Epithelial cell of esophagus (primary cell): ENCODE results near the gene FBXL7.

Source experiments
- DNase-seq: peaks from one replicate; pipeline ENCODE4 v3.0.0; 2010; ENCODE audit warnings: low read depth
- H3K4me3 ChIP-seq: 2 replicates; pipeline ENCODE4 v1.5.1; 2011; ENCODE audit warnings: mild to moderate bottlenecking, low read length, control low read depth
- CTCF ChIP-seq: IDR thresholded peaks from 2 replicates; pipeline ENCODE4 v1.5.1; 2011; ENCODE audit warnings: low read depth, mild to moderate bottlenecking, low read length, control low read depth, inconsistent platforms; ENCODE audit not compliant: insufficient read depth; ENCODE audit errors: missing control alignments

FBXL7 gene

GRCh38 chr5:15711892-15712291 is 211.9 kb downstream of the FBXL7 start:
- DNase-seq = no peak
- H3K4me3 ChIP-seq = no peak overlapping the region
- TF ChIP-seq CTCF = no peak

DNA sequence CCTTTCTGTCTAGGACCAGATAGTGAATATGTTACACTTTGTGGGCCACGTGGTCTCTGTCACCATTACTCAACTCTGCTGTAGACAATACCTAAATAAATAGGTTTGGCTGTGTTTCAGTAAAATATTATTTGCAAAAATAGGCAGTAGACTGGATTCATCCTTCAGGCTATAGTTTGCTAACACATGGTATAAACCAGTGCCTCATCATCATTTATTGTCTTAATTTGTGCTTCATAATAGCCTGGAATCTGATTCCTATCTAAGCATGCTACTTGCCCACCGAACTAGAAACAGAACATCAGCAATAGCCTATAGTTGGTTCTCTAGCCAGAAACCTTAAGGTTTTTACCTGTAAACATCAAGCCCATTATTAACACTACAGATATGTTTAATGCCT is 215.6 kb downstream of the FBXL7 start:
- H3K4me3 ChIP-seq = no peak overlapping the region
- no peak for TF ChIP-seq CTCF
- DNase-seq = no peak

DNA sequence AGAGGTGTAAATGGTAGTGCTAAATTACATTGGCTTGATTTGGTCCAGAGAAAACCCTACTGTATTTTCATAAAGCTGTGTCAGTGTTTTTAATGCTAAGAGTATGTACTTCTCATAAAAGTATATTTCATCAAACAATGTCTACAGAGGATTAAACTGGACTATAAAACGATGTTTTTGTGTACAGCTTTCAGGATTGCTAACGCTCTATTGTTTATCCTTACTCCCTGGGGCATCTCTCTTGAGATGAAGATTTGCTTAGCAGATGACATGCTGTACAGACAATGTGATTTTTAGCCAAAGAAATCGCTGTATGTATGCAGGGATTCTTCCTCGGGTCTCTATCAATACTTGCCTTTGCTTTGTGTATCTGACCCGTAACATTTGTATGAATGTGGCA is 216.0 kb downstream of the FBXL7 start:
- DNase-seq = no peak
- no peak for TF ChIP-seq CTCF
- no peak overlapping the region for H3K4me3 ChIP-seq

DNA sequence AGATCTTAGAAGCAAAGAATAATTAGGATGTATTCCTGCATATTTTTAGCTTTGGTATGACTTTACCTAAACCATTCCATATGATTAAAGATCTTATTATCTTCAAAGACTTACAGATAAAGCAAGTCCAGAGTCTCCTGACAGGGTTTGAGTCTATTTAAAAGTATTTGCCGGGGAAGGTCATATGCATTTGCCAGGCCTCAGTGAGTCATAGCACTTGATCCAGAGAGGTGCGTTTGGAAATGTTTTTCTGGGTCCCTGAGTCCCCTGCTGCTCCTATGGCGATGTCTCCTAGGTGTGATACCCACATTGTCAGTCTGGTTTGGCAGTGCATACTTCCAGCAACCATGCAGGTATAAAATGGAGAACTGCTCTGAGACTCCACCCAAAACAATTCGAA is 217.0 kb downstream of the FBXL7 start:
- DNase-seq = no peak
- TF ChIP-seq CTCF = no peak
- H3K4me3 ChIP-seq = no peak overlapping the region

GRCh38 chr5:15718421-15719179 is 218.6 kb downstream of the FBXL7 start:
- H3K4me3 ChIP-seq = no peak overlapping the region
- no peak for TF ChIP-seq CTCF

GRCh38 chr5:15719784-15720183 is 219.8 kb downstream of the FBXL7 start:
- no peak for TF ChIP-seq CTCF
- H3K4me3 ChIP-seq = no peak overlapping the region
- peak; percentile 58 for DNase-seq

More at GRCh38 chr5:15718421-15719179, 218.6 kb downstream of the FBXL7 start:
- DNase-seq = no peak

DNA sequence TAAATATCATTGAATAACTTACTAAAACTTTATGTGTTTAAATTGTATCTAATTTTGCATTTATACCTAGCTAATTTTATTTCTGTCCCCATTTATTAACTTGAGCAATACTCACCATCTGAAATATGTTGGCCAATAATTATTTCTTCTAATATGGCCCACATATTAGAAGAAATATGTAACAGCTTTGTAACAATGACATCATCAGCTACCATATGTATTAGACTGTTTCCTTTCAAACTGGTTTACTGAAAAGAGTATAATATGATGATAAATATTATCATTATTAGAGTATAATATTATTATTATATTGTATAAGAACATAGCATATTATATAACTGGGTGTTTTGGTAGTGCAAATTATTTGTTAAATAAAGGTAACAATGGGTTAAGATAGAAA is 220.5 kb downstream of the FBXL7 start:
- TF ChIP-seq CTCF = no peak
- no peak overlapping the region for H3K4me3 ChIP-seq
- no peak for DNase-seq
